ENCODE data around the gene IL10.
"Not testable (repeated sequence)": the region's sequence is repeated elsewhere in the genome, so short reads cannot be mapped to it uniquely, and the experiment has no call there.

IL10 gene

DNA sequence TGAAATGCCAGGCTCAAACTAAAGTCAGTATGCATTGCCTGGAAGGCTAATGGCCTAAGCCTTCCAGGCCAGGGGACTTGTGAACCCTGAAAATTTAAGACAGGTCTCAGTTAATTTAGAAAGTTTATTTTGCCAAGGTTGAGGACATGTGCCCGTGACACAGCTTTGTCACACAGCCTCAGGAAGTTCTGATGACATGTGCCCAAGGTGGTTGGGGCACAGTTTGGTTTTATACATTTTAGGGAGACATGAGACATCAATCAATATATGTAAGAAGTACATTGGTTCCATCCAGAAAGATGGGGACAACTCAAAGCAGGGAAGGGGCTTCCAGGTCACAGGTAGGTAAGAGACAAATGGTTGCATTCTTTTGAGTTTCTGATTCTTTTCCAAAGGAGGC is 6.5 kb downstream of the IL10 start:
- not testable (repeated sequence) for DNase-seq (ENCODE audit: low read depth in 2 of 2)

DNA sequence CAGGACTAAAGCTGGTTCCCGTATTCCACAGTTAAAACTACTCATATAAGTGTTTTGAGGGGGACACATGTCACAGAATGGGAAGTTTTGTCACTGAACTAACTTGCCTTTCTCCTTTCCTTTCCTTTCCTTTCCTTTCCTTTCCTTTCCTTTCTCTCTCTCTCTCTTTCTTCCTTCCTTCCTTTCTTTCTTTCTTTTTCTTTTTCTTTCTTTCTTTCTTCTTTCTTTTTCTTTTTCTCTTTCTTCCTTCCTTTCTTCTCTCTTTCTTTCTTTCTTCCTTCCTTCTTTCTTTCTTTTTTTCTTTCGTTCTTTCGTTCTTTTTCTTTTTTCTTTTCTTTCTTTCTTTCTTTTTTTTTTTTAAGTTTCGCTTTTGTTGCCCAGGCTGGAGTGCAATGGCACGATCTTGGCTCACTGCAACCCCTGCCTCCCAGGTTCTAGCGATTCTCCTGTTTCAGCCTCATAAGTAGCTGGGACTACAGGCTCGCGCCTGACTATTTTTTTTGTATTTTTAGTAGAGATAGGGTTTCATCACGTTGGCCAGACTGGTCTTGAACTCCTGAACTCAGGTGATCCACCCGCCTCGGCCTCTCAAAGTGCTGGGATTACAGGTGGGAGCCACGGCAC is 9.4 kb downstream of the IL10 start:
- DNase-seq (ENCODE audit: low read depth in 2 of 2), result not testable (repeated sequence)

DNA sequence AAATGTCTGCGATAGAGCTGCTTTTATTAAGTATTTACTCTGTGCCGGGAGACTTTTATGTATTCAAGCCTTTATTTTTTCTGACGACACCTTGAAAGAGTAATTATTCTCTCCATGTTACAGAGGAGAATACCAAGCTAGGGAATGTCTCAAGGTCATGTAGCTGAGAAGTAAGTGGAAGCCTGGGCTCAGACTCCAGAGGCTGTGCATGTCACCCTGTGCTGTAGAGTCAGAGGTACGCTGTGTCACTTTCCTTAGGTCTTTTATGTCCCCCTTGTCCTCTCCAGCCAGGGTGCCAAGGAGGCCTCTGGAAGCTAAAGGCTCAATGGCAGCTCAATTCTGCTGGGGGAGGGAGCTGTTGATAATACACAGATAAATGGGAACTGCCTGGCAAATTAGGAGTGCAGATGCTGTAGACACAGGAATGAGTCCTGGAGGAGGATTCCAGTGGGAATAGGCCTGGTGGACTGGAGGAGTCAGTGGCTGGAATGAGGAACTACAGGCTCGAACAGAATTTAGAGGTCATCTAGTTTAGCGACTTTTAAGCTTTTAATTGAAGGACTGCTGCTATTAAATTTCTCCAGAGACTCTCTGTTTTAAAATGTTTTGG is 11.0 kb downstream of the IL10 start:
- no peak for DNase-seq (ENCODE audit: low read depth in 2 of 2)

DNA sequence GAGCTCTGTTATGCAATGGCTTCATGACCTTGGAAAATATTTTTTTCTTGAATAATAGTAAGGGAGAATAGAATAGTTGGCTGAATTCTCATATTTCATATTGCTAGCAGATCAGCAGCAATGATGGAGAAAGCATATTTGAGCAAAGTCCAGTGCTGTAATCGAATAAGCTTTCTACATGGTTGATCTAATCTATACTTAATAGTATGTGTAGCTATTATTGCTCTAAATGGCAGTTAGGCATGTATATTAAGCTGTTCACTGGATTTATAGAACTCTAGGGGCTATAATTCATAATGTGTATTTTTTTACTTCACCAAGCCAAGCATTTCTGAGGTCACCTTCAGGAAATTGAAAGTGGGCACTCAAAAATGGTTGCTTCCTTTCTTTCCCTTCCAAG is 11.7 kb downstream of the IL10 start:
- no peak for DNase-seq (ENCODE audit: low read depth in 2 of 2)

DNA sequence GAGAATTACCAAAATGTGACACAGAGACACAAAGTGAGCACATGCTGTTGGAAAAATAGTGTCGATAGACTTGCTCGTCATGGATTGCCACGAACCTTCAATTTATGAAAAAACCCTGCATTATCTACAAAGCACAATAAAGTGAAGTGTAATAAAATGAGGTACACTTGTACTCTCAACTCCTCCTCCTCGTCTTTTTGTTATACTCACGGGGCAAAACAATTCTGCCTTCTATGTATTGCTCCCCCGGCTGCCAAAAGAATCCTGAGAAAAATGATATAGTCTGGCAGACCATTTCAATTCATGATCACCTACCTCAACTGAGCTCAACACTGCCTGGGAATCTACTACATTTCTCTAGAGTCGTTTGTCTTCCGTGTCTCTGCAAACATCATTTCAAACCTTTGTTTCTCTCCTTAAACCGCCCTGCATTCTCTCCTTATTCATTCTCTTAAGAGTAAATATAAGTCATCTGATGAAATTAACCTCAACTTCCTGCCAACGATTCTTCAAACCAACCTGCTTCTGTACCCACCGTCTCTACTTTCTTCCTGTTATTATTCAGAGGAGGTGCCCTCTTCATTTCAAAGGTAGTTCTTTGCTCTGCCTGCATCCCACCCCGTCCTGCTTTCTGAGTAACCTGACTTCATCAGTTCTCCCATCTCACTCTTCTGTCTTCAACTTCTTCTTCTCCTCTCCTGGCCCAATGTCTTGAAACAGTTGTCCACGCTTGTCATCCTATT is 14.6 kb downstream of the IL10 start:
- DNase-seq (ENCODE audit: low read depth in 2 of 2), result no peak

DNA sequence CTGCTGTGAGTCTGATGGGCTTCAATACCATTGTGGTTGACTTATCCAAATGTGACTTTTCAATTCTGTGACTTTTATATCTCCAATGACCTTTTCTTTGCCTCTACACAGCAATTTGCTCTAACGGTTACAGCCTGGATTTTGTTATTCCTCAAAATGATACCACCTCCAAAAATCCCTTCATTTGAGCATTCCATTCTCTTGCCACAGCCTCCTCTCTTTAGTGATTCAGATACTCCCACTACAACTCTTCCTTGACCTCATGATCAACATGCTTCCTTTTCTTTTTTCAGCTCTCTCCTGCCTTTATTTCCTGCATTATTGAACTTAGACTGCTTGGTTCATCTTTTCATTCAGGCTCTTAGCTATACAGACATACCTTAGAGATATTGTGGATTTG is 18.3 kb downstream of the IL10 start:
- DNase-seq (ENCODE audit: low read depth in 2 of 2), result no peak

DNA sequence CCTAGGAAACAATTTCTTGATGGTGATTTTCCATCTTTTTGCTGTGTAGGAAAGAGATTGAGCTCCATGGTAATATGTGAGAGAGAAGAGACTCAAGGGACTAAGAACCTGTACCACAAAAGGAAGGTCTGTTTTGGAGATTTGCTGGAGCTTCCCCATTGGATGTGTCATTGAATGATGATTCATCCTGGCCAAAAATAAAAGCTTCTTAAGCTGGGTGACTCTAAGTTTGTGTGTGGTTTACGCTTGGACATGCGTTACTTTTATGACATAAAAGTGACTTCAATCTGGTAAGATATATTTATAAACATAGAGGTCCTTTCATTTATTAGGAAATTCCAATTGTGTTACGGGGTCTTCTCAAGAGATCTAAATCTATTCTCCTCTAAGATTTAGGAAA is 19.2 kb downstream of the IL10 start:
- DNase-seq (ENCODE audit: low read depth in 2 of 2), result no peak

DNA sequence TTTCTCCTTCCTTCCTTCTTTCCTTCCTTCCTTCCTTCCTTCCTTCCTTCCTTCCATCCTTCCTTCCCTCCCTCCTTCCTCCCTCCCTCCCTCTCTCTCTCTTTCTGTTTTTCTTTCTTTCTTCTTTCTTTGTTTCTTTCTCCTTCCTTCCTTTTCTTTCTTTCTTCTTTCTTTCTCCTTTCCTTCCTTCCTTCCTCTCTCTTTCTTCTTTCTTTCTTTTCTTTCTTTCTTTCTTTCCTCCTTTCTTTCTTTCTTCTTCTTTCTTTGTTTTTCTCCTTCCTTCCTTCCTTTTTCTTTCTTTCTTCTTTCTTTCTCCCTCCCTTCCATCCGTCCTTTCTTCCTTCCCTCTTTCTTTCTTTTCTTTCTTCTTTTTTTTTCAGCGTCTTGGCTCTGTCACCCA is 19.8 kb downstream of the IL10 start:
- DNase-seq (ENCODE audit: low read depth in 2 of 2), result no peak

DNA sequence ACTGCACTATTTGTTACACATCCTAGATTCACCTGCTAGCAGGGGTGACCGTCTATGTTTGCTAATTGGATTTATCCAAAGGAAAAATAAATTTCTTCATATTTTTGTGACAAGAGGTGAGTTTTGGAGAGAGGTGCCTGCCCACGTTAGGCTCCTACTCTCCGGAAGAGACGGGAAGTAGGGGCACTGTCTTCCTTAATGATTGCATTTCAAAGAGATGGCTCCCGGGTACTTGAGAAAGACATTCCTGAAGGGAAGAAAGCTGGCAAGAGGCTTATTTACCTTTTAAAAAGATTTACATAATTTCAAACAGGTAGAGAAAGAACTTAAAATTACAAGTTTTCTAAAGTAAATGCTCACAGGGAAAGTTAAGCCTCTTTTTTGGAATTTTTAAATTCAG is 20.4 kb downstream of the IL10 start:
- no peak for DNase-seq (ENCODE audit: low read depth in 2 of 2)

DNA sequence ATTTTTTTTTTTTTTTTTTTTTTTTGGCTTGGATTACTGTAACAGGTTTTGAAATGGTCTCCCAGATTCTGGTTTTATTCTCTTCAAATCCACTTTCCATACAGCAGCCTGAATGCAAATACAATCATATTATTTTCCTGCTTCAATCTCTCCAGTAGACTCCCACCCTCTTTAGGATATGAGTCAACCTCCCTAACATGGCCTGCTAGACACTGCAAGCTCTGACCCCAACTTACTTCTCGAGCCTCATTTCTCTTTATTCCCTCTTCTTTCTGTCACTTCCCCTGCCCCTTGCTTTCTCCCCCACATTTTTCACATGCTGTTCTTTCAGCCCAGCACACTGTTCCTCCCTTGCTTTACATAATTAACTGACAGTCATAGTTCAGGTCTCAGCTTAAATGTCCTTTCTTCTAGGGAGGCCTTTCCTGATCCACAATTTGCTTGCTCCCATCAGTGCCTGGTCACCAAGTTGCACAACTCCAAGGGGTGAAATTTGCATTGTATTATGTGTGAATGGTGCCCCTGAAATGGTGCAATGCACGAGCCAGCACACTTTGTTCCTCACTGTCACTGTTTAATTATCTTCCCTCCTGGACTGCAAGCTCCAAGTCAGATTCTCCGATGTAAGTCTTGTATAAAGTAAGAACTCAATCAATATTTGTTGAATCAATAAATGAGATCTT is 23.8 kb downstream of the IL10 start:
- no peak for DNase-seq (ENCODE audit: low read depth in 2 of 2)

DNA sequence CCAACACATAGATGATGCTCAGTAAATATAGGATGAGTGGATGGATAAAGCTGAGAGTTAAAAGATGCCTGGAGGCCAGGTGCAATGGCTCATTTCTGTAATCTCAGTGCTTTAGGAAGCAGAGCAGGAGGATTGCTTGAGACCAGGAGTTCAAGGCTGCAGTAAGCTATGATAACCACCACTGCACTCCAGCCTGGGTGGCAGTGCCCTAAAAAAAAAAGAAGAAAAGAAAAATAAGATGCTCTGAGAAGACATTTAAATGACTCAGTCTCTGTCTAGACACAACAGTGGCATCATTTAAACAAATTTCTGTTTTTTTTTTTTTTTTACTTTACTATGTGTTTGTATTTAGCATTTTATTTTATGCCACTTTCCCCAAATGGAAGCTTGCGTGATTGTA is 27.0 kb downstream of the IL10 start:
- DNase-seq (ENCODE audit: low read depth in 2 of 2), result no peak

DNA sequence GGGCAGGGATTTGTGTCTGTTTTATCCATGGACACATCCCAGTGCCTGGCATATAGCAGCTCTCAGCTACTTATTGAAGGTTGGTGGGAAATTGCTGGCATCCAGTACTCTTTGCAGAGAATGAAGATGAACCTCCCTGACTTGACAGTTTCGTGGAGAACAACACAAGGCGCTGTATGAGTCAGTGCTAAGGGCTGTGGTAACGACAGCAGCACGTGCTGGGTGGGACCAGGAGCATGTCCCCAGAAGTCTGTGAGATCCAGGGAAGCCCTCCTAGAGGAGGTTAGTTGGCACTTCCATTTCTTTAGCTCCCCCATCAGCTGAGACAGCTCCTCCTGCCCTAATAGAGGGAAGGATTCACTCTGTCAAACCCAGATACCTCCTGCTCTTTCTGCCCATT is 27.6 kb downstream of the IL10 start:
- DNase-seq (ENCODE audit: low read depth in 2 of 2), result no peak

DNA sequence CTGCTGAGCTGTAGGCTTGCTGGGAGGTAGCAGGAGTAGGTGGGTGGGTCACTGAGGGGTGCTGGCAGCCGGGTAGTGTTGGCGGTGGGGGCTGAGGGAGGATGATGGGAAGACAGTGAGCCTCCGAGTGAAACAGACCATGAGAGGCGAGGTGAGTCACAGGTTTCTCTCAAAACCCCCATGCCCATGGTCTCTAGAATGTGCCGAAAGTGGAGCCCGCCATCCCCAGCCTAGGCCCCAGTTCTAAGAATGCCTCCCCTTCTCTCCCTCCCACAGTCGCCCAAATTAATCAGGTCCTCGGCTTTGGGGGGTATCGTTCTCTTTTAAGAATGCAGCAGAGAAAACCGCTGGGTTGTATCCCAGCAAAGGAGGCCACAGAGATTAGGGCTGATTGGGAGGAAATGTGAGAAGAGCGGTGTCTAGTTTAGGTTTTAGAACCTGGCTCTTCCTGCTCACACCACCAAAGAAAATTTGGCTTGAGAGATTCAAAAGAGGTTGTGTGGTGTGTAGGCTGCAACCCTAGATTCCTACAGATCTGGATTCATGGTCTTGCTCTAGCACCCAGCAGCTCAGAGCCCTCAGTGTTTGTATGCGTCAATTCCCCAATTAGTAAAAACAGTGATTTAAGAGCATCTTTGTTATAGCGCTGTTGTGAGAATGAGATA is 29.4 kb downstream of the IL10 start:
- DNase-seq (ENCODE audit: low read depth in 2 of 2), result peak in 1 of 2 donors; percentile 56

DNA sequence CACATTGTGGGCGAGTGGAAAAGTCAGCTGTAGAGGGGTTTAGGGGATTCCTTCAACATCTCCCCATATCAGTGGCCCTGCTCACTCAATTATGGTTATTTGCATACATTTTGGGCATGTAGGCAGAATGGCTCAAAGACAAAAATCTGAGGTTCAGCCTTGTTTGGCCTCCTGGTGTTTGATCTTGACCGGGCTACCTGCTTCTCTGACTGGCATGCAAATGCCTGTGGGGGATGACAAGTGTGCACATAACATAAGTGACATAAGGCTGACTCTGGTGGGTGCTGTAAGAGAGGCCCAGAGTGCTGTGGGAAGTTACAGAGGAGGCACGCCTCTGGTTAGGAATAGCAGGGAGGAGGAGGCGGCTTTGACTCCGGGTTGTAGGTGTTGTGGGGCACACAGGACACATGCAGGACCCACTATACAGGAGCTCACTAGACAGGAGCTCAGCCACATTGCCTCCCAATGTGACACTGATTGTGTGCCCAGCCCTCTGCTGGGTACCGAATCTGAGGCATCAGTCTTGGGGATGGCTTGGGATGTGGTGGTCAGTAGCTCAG is 31.1 kb downstream of the IL10 start:
- DNase-seq (ENCODE audit: low read depth in 2 of 2), result no peak

DNA sequence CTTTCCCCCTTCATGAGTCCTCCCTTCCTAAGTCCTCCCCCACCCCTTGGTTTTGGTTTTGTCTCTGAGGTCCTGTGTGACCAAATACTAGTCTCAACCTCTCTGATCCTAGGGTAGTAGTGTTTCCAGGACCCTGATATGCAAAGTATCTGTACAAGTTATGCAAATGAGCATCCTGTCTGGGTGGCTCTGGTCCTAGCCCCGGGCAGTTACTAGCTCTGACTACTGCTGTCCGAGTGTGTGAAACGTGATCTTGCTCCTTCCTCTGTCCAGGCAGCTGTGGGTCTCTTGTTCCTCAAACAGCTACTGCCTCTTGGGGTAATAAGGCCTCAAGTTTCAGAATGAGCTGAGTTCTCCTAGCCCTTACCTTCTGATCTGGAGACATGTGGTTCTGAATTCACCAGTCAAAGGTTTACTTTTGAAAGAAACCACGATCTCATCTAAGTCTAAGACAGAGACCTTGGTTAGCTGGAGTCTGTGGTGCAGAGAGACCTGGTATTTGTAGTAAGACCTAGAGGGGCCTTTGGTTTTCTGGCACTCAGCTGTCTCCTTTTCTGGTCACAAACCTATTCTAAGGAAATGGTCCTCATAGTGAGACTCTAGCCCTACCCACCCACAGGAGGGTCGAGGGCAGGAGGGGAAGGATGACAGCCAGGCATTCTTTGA is 32.8 kb downstream of the IL10 start:
- DNase-seq (ENCODE audit: low read depth in 2 of 2), result no peak

DNA sequence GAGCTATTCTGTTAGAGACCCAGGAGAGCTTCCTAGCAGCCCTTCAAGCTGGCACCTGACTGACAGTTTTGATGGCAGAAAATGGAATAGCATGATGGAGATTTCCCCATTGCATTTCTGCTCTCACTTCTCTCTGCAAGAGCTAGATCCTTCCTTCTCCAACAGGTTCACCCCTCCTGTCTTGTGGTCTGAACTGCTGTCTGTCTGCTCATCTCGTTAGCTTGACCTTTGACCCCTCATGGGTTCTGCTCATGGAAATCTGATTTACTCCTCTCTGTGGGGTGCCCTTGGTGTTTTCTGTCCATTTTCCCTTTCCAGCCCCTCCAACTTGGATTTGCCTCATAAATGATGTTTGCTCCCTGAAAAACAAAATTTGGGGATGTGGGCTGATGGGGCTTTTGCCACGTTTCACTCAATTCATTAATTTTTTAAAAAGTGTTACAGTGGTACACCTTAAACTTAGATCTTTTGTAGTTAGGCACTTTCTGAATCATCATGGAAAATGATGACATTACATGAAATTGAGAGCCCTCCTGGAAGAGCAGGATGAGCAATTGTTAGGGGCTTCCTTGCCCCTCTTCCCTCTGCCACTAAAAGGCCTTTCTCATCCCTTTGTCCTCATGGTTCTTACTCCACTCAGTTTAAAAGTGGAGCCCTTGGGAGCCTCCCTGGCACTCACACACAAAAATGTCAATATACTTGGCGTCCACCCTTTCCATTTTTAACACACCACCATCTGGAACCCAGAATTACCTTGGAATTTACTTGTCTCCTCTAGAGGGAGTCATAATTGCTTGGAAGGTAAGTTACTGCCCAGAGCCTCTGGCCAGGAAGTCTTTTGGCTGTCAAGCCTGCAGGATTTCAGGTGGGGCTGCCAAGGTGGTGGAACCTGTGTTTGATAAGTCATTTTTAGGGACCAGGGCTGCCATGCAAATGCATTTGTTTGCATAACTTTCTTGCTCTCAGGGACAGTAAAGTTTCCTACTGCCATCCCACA is 33.6 kb downstream of the IL10 start:
- no peak for DNase-seq (ENCODE audit: low read depth in 2 of 2)

DNA sequence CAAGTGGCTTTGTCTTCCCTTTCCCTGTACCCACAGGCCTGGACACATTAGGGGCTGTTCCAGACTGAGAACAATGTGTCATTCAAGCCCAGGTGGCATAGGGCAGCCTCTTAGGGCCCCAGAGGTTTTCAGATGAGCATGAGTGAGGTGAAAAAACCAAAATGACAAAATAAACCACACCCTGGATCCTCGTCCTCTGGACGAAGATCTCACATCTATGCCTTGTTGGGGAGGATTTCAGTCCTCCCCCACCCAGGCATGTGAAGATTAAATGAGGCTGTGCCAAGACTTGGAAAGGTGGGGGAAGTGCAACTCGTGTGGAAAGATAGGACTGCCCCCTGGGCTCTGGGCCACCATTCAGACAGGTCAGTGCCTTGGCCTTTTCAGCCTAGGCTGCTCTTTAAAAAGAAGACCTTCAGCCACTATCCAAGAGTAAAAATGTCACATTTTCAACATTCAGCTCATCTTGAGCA is 34.5 kb downstream of the IL10 start:
- DNase-seq (ENCODE audit: low read depth in 2 of 2), result no peak

DNA sequence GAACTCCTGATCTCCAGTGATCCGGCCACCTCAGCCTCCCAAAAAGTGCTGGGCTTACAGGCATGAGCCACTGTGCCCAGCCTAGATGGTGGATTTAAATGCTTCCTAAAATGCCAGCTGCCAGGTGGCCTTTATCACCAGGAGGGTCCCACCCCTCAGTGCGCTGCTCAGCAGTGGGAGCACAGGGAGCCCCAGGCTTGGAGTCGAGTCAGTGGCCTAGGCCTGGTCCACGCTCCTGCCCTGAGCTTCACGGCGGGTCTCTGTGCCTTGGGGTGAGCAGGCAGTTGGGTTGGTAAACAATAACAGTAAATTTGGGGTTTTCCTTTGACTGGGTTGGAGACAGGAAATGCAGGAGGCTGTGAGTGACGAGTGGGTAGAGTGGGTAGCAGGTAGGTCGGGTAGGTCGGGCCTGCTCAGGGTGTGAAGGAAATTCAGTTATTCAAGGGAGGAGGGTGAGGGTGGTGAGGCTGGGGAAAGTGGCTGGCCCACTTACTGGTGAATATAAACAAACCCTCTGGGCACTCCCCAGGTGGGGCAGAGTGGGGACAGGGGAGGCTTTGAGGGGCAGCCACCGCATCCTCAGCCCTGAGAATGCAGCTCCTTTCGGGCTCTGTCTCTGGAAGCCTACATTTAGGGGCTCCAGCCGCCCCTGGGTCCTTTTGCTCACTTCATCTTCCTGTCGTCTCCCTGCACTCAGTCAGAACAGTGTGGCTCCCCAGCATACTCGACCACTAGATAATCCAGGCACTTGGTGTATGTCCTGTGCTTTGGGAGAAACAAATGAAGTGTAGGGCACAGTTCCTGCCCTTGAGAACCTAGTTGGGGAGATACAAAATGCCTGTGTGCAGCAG is 35.2 kb downstream of the IL10 start:
- no peak for DNase-seq (ENCODE audit: low read depth in 2 of 2)

DNA sequence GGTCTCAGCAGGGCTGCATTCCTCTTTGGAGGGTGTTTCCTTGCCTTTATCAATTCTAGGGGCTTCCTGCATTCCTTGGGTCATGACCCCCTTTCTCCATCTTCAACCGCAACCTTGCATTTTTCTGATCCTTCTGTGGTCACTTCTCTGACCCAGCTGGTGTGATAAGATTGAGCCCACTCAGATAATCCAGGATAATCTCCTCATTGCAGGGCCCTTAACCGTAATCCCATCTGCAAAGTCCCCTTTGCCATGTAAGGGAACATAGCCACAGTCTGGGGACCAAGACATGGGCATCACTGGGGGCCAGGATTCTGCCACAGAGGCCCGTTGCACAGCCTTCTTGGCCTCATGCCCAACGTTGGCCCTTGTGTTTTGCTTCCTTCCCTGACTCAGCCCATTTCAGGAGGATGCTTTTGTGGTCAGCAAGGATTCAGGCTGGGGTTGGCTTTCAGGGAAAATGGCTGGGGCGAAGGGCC is 36.7 kb downstream of the IL10 start:
- no peak for DNase-seq (ENCODE audit: low read depth in 2 of 2)
